Hindlimb muscle (tissue), 1 donor: ENCODE measurements around the gene BDH1. TPM values are rescaled to one million over a fixed set of nuclear protein-coding genes. Genes with fewer than 3 reads are reported as not detected.

Experiments used
- polyA plus RNA-seq: library from polyadenylated mRNA; unstranded; fragments of 120-200 nt; gene quantifications from one replicate; pipeline ENCODE4 v1.2.1, GENCODE V29; 2013; ENCODE audit not compliant: insufficient read length

BDH1 gene
- polyA plus RNA-seq, 1 donor = 5.5 TPM

Other genes with a start within 250 kb of the BDH1 start
- gene RUBCN, start 180.9 kb upstream of the BDH1 start, polyA plus RNA-seq = 10.4 TPM
- gene FYTTD1, start 193.9 kb upstream of the BDH1 start, polyA plus RNA-seq = 64.1 TPM
- gene LRCH3, start 235.3 kb upstream of the BDH1 start, polyA plus RNA-seq = 36.4 TPM